ENCODE results near the gene THPO. TPM values are rescaled to one million over a fixed set of nuclear protein-coding genes. Genes with fewer than 3 reads are reported as not detected.

The THPO gene
- total RNA-seq, 1 experiment from 2014 or later, result 0.55 TPM

- no peak for TF ChIP-seq MYBL2 (CRISPR knock-in tag; IDR thresholded peaks at IDR 0.05)
- no peak for TF ChIP-seq TEAD4 (CRISPR knock-in tag; IDR thresholded peaks at IDR 0.05)
- TF ChIP-seq, protein P1, sequence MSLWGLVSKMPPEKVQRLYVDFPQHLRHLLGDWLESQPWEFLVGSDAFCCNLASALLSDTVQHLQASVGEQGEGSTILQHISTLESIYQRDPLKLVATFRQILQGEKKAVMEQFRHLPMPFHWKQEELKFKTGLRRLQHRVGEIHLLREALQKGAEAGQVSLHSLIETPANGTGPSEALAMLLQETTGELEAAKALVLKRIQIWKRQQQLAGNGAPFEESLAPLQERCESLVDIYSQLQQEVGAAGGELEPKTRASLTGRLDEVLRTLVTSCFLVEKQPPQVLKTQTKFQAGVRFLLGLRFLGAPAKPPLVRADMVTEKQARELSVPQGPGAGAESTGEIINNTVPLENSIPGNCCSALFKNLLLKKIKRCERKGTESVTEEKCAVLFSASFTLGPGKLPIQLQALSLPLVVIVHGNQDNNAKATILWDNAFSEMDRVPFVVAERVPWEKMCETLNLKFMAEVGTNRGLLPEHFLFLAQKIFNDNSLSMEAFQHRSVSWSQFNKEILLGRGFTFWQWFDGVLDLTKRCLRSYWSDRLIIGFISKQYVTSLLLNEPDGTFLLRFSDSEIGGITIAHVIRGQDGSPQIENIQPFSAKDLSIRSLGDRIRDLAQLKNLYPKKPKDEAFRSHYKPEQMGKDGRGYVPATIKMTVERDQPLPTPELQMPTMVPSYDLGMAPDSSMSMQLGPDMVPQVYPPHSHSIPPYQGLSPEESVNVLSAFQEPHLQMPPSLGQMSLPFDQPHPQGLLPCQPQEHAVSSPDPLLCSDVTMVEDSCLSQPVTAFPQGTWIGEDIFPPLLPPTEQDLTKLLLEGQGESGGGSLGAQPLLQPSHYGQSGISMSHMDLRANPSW (CRISPR knock-in tag; conservative IDR thresholded peaks at IDR 0.05; ENCODE audit: low read depth), result no peak
- no peak for TF ChIP-seq TEAD1 (CRISPR knock-in tag; IDR thresholded peaks at IDR 0.05)
- TF ChIP-seq CBFB (CRISPR knock-in tag; IDR thresholded peaks at IDR 0.05; ENCODE audit: low read depth), result no peak
Measured at GRCh38 chr3:184395320-184395660, 17.3 kb upstream of the THPO start (continued).

DNA sequence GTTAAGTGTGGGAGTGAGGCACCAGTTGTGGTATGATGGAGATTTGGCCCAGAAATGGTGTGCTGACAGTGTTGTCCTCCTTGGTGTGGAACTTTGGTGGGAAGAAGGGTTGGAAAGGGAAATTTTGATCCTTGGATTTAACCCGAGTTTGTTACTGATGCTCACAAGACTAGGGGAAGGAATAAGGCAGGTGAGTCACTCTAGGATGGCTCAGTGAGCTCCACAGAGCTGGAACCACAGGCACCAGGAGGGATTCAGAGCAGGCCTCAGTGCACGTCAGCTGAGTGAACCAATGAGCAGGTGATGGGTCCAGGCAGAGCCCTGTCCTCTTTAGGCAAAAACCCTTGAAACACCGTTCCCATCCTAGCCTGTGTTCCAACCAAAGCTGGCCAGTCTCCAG lies 13.3 kb upstream of the THPO start:
- no peak for ATAC-seq
- H3K4me3 Mint-ChIP-seq, result no peak overlapping the region
- ChIA-PET CTCF (interaction anchor here (1.3 to 1.7 kb wide), 2 partner anchors 14 to 46 kb away, joined by 4 read pairs; no protein-coding TSS in a partner anchor), POLR2A (no interaction called here)
- peaks cover 4% of the 10 kb centered on the region; the same call in 1 of the 2 replicates for H3K4me1 Mint-ChIP-seq
- no peak for TF ChIP-seq HMGXB4 (CRISPR knock-in tag; IDR thresholded peaks at IDR 0.05)
- TF ChIP-seq NR2C2 (CRISPR knock-in tag; IDR thresholded peaks at IDR 0.05), result no peak
- TF ChIP-seq TCF7 (CRISPR knock-in tag; IDR thresholded peaks at IDR 0.05; ENCODE audit: low read depth), result no peak
- TF ChIP-seq, protein P1 (CRISPR knock-in tag; conservative IDR thresholded peaks at IDR 0.05; ENCODE audit: low read depth), result no peak
- TF ChIP-seq OVOL2 (CRISPR knock-in tag; IDR thresholded peaks at IDR 0.05; ENCODE audit: borderline replicate concordance), result no peak
- TF ChIP-seq NR3C1 (CRISPR knock-in tag; conservative IDR thresholded peaks at IDR 0.05; ENCODE audit: low read depth), result no peak
- TF ChIP-seq, protein P2, sequence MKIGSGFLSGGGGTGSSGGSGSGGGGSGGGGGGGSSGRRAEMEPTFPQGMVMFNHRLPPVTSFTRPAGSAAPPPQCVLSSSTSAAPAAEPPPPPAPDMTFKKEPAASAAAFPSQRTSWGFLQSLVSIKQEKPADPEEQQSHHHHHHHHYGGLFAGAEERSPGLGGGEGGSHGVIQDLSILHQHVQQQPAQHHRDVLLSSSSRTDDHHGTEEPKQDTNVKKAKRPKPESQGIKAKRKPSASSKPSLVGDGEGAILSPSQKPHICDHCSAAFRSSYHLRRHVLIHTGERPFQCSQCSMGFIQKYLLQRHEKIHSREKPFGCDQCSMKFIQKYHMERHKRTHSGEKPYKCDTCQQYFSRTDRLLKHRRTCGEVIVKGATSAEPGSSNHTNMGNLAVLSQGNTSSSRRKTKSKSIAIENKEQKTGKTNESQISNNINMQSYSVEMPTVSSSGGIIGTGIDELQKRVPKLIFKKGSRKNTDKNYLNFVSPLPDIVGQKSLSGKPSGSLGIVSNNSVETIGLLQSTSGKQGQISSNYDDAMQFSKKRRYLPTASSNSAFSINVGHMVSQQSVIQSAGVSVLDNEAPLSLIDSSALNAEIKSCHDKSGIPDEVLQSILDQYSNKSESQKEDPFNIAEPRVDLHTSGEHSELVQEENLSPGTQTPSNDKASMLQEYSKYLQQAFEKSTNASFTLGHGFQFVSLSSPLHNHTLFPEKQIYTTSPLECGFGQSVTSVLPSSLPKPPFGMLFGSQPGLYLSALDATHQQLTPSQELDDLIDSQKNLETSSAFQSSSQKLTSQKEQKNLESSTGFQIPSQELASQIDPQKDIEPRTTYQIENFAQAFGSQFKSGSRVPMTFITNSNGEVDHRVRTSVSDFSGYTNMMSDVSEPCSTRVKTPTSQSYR (CRISPR knock-in tag; IDR thresholded peaks at IDR 0.05), result no peak
- no peak for TF ChIP-seq PREB (CRISPR knock-in tag; IDR thresholded peaks at IDR 0.05; ENCODE audit: borderline replicate concordance)
- TF ChIP-seq NFE2L1 (CRISPR knock-in tag; IDR thresholded peaks at IDR 0.05), result no peak
- no peak for TF ChIP-seq ESRRA (CRISPR knock-in tag; IDR thresholded peaks at IDR 0.05; ENCODE audit: borderline replicate concordance)
- no peak for TF ChIP-seq TEAD4 (CRISPR knock-in tag; IDR thresholded peaks at IDR 0.05)
- no peak for TF ChIP-seq NFATC4 (CRISPR knock-in tag; IDR thresholded peaks at IDR 0.05)
- no peak for TF ChIP-seq ZBTB43 (CRISPR knock-in tag; IDR thresholded peaks at IDR 0.05)
- no peak for TF ChIP-seq FOXP1 (CRISPR knock-in tag; IDR thresholded peaks at IDR 0.05; ENCODE audit: borderline replicate concordance)
- no peak for TF ChIP-seq ATF2 (CRISPR knock-in tag; IDR thresholded peaks at IDR 0.05; ENCODE audit: borderline replicate concordance, low read depth)
- no peak overlapping the region for H3K27ac Mint-ChIP-seq
- H3K9me3 Mint-ChIP-seq, result no peaks in the 10 kb centered on the region
- no peaks in the 10 kb centered on the region; the same call in 1 of the 2 replicates for H3K27me3 Mint-ChIP-seq (ENCODE audit: low read depth)
- H3K36me3 Mint-ChIP-seq, result no peaks in the 10 kb centered on the region
- DNase-seq (ENCODE audit: low spot score), result no peak
